Activated T-helper 17 cell treated with anti-CD3 and anti-CD28 coated beads, Interleukin-2, amount 50 U/mL, for 72 hours (primary cell): ENCODE measurements around the gene DCLK2. TPM values are rescaled to one million over a fixed set of nuclear protein-coding genes. Genes with fewer than 3 reads are reported as not detected.
"Not testable (repeated sequence)": the region's sequence is repeated elsewhere in the genome, so short reads cannot be mapped to it uniquely, and the experiment has no call there.

ENCODE experiments used
- ATAC-seq: fragments of 150-1000 bp; cut with Tn5 transposase; replicated peaks from 2 replicates; pipeline ENCODE4 v1.10.0; 2021; ENCODE audit warnings: mild to moderate bottlenecking, moderate library complexity
- H3K27ac Mint-ChIP-seq: one replicate; pipeline ENCODE4 v1.8.0; 2022; ENCODE audit warnings: mixed read lengths
- H3K27me3 Mint-ChIP-seq: one replicate; pipeline ENCODE4 v1.8.0; 2022; ENCODE audit warnings: mixed read lengths
- H3K36me3 Mint-ChIP-seq: one replicate; pipeline ENCODE4 v1.8.0; 2022; ENCODE audit warnings: low read depth, mild to moderate bottlenecking, mixed read lengths
- H3K4me1 Mint-ChIP-seq: one replicate; pipeline ENCODE4 v1.8.0; 2022; ENCODE audit warnings: mixed read lengths
- H3K4me3 Mint-ChIP-seq: one replicate; pipeline ENCODE4 v1.8.0; 2022; ENCODE audit warnings: mild to moderate bottlenecking, mixed read lengths
- H3K9me3 Mint-ChIP-seq: one replicate; pipeline ENCODE4 v1.8.0; 2022; ENCODE audit warnings: mixed read lengths
- total RNA-seq, 2 donors: library from RNA; stranded (reverse); gene quantifications; one replicate each; pipeline ENCODE4 v1.2.3, GENCODE V29; 2022

Gene DCLK2
- total RNA-seq, 2 donors from 2014 or later, result 0.06 TPM; not detected in 1

DNA sequence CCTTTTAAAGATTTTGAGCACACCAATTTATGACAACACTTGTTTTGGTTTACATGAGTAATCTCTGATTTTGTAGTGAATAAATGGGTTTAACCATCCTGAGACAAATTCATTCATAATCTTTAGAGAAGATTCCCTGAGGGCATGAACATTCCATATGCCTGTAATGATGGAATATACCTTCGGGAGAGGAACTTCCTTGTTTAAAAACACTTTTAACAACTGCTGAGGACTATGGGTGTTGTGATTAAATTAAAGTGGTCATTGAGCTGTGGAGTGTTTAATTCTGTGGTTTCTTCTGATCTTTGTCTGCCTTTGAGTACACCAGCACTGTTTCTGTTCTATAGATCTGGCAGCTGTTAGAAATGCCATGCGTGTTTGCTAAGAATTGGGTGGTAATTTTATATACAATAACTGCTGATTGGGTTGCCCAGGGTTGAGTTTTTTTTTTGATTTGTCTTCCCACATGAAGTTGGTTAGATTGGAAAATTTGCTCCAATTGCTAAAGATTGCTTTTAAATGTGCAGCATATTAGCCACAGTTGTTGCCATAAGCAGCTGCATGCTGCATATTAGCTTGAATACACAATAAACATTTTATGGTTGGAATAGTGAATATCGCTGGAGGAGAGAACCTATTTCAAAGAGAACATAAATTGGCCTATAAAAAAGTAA lies 86.8 kb downstream of the DCLK2 start:
- no peak for ATAC-seq

DNA sequence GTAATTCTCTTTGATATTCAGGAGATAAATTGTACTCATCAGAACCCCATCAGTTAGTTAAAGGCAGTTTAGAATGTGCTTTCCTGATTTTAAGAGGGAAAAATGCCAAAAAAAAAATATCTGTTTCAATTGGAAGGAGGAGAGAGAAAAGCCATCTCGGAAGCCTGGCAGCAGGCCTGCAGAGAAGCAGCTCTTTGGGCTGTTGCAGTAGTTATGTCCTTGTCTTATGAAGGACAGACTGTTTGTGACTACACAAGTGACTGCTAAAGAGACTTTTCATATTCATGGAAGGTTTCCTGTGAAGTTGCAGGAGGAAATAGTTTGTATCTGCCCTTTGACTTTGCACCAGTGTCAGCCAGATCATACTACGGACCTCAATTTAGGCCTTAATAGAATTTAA lies 88.8 kb downstream of the DCLK2 start:
- Mint-ChIP-seq H3K4me1 (no peaks in the 10 kb centered on the region), H3K4me3 (no peak overlapping the region), H3K9me3 (no peaks in the 10 kb centered on the region), H3K36me3 (no peaks in the 10 kb centered on the region), H3K27me3 (no peaks in the 10 kb centered on the region), H3K27ac (no peak overlapping the region)
- no peak for ATAC-seq

More for the DNA sequence above, 86.8 kb downstream of the DCLK2 start:
- Mint-ChIP-seq H3K36me3 (no peaks in the 10 kb centered on the region), H3K27me3 (no peaks in the 10 kb centered on the region), H3K27ac (no peak overlapping the region), H3K4me3 (no peak overlapping the region), H3K4me1 (no peaks in the 10 kb centered on the region), H3K9me3 (no peaks in the 10 kb centered on the region)

DNA sequence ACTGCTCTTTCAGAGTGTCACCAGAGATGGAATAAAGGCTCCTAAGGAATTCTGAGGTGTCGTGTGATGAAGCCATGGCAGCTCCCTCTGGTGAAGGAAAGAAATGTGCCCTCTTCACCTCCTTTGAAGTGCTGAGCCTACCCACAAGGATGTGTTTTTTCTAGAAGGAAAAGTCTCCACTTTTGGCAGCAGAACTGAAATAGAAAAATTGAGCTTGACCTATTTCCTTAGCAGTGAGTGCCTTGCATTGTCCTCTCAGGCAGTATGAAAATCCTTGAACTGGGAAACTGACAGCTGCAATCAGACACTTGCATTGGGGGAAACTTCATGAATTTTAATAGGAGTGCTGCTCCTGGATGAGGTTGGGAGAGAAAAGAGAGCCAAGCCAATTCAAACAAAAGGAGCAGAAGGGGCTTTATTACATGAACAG lies 95.2 kb downstream of the DCLK2 start:
- Mint-ChIP-seq H3K4me3 (no peak overlapping the region), H3K36me3 (no peaks in the 10 kb centered on the region), H3K9me3 (no peaks in the 10 kb centered on the region), H3K4me1 (no peaks in the 10 kb centered on the region), H3K27me3 (no peaks in the 10 kb centered on the region), H3K27ac (no peak overlapping the region)
- no peak for ATAC-seq

DNA sequence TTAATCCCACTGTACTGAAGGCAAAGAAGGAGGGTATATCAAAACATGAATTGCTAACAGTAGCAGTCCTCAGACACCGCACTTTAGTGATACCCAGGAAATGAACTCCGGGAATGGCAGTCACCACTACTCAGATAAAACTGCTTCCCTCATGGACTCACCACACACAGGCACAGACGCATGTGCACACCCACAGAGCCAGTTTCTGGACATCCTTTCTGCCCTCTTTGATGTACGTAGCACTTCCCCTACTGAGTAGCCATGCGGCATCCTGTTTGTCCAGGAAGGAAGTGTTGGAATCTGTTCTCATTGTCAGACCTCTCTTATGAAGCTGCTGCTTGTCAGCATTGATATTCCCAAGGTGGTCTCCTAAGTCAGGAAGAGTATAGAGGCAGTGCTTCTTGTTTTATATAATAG lies 95.7 kb downstream of the DCLK2 start:
- no peaks in the 10 kb centered on the region for H3K9me3 Mint-ChIP-seq
- no peaks in the 10 kb centered on the region for H3K4me1 Mint-ChIP-seq
- no peaks in the 10 kb centered on the region for H3K36me3 Mint-ChIP-seq
- H3K27ac Mint-ChIP-seq, result no peak overlapping the region
- H3K27me3 Mint-ChIP-seq, result no peaks in the 10 kb centered on the region
- ATAC-seq, result no peak
- no peak overlapping the region for H3K4me3 Mint-ChIP-seq

DNA sequence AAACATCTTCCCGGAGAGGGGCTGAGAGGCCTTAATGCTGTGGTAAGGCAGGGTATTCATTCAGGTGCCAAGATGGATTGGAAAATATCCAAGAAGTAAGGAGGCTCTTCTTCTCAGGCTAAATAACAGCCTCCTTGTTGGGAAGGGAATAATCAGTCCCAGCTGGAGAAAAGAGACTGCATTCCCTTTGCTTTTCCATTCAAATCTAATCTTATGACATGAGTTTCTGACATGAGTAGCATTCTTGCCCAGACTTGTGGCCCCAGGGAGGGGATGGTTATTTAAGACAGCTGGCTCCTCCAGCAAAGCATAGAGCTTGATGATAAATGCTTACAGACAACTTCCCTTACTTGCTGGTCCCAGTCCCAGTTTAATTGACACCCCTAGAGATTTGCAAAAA lies 98.3 kb downstream of the DCLK2 start:
- Mint-ChIP-seq H3K27me3 (peaks cover 6% of the 10 kb centered on the region), H3K4me1 (no peaks in the 10 kb centered on the region), H3K9me3 (no peaks in the 10 kb centered on the region), H3K36me3 (no peaks in the 10 kb centered on the region), H3K4me3 (no peak overlapping the region), H3K27ac (no peak overlapping the region)
- no peak for ATAC-seq

DNA sequence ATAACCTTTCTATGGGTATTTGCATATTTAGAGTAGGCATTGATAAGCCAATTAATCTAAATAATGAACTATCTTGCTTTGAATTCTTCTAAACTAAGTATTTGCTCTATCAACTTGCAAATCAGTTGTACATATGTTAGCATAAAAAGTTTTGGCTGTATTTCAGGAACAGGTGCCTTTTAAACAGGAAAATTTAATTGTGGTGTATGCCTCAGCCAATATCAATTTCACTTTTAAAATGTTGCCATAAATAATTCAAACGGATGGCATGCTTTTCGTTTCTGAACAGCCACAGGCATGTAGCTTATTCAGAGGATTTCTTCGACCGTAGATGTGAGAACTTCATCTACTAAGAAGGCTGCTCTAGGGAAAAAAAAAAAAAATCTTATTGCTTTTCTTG lies 99.9 kb downstream of the DCLK2 start:
- no peak overlapping the region for H3K27ac Mint-ChIP-seq
- peaks cover 15% of the 10 kb centered on the region for H3K27me3 Mint-ChIP-seq
- no peaks in the 10 kb centered on the region for H3K4me1 Mint-ChIP-seq
- H3K4me3 Mint-ChIP-seq, result no peak overlapping the region
- H3K9me3 Mint-ChIP-seq, result no peaks in the 10 kb centered on the region
- no peak for ATAC-seq
- H3K36me3 Mint-ChIP-seq, result no peaks in the 10 kb centered on the region

DNA sequence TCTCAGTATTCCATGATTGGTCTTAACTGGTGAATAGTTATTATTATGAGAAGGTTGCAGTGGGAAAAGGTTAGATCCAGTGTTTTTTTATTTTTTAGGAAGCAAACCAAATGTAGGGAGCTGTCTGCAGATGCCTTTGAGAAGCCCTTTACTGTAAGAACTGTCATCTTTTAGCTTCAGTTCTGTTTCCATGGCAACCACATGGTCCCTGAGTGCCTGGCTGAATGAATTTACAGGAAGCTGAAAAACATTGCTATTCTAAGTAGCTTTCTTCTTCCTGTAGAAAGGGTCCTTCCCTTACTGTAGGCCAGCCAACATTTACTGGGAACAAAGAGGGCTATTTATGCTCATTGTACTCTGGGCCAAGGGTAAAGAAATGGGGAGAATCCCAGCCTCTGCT lies 103.3 kb downstream of the DCLK2 start:
- Mint-ChIP-seq H3K9me3 (no peaks in the 10 kb centered on the region), H3K27me3 (peaks cover 20% of the 10 kb centered on the region), H3K36me3 (no peaks in the 10 kb centered on the region), H3K4me1 (no peaks in the 10 kb centered on the region), H3K27ac (no peak overlapping the region), H3K4me3 (no peak overlapping the region)
- ATAC-seq, result no peak

DNA sequence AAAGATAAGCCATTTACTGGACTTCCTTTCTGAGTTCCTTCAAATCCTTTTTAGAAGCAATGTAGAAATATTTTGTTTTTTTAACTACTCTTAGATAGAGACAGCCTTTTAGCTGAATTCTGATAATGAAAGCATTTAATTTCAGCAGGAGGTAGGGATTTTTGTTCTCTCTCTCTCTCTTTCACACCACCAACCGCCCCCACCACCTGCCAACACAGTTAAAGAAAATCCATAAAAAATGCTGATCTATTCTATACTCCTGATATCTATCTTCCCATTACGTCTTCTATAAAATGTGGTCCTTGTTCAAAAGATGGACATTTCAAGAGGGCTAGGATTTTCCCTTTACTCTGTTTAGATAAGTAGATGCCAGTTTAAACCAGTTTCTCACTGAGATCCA lies 104.5 kb downstream of the DCLK2 start:
- H3K4me1 Mint-ChIP-seq, result no peaks in the 10 kb centered on the region
- no peak overlapping the region for H3K4me3 Mint-ChIP-seq
- H3K27me3 Mint-ChIP-seq, result peaks cover 20% of the 10 kb centered on the region
- no peaks in the 10 kb centered on the region for H3K9me3 Mint-ChIP-seq
- ATAC-seq, result no peak
- H3K36me3 Mint-ChIP-seq, result no peaks in the 10 kb centered on the region
- no peak overlapping the region for H3K27ac Mint-ChIP-seq

DNA sequence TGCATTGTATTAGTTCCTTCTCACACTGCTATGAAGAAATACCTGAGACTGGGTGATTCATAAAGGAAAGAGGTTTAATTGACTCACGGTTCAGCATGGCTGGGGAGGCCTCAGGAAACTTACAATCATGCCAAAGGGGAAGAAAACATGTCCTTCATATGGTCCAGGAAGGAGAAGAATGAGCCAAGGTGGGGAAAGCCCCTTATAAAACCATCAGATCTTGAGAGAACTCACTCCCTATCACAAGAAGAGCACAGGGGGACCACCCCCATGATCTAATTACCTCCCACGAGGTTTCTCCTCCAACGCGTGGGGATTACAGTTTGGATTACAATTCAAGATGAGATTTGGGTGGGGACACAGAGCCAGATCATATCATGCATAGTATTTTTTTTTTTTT lies 106.8 kb downstream of the DCLK2 start:
- not testable (repeated sequence) for H3K9me3 Mint-ChIP-seq, H3K4me1 Mint-ChIP-seq, H3K27ac Mint-ChIP-seq, H3K4me3 Mint-ChIP-seq, H3K36me3 Mint-ChIP-seq
- ATAC-seq, result peak; percentile 24
- H3K27me3 Mint-ChIP-seq, result peaks cover 20% of the 10 kb centered on the region

DNA sequence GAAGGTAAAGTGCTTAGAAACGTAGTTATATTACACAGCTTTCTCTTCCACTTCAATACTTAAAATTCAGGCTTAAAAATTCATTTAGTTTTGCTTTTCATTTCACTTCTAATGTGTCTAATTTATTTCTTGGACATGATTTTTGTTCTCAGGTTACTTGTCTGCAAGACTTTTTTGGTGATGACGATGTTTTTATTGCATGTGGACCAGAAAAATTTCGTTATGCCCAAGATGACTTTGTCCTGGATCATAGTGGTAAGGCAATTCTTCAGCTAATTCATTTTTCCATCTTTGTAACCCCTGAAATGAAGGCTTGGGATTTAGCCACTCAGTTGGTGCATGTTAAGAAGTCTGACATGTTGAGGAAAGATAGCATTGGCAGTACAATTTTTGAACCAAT lies 114.7 kb downstream of the DCLK2 start:
- Mint-ChIP-seq H3K9me3 (no peaks in the 10 kb centered on the region), H3K36me3 (no peaks in the 10 kb centered on the region), H3K27me3 (no peaks in the 10 kb centered on the region), H3K4me3 (no peak overlapping the region), H3K4me1 (no peaks in the 10 kb centered on the region), H3K27ac (no peak overlapping the region)
- ATAC-seq, result no peak

DNA sequence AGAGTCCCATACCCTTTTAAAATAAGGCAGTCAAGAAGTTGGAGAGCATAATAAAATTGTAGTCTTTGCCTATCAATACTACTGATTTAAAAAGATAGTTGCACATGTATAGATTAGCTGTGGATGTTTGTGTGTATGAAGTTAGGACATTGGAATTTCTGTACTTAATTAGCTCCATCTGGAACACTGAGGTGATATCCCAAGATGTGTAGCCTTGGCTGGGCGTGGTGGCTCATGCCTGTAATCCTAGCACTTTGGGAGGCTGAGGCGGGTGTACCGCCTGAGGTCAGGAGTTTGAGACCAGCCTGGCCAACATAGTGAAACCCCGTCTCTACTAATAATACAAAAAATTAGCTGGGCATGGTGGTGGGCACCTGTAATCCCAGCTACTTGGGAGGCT lies 119.0 kb downstream of the DCLK2 start:
- H3K27ac Mint-ChIP-seq, H3K36me3 Mint-ChIP-seq, ATAC-seq, H3K4me3 Mint-ChIP-seq, H3K4me1 Mint-ChIP-seq, H3K27me3 Mint-ChIP-seq, H3K9me3 Mint-ChIP-seq: not testable (repeated sequence)

DNA sequence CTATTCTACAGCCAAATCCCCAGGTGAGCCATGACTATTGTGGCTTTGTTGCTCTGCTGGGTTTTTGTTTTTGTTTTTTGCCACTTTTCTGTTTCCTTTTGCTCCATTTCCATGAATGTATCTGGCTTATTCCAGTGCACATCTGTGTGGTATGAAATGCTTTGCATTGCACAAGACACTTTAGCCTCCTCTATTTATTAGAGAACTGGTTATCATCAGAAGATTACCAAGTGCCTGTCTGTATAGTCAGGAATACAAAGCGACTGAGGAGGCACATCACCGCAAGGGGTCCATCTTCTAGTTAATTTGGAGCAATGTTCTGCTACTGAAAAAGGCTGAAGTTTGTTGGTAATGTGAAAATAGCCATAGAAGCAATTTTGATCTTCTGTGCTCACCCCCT lies 120.8 kb downstream of the DCLK2 start:
- ATAC-seq, result no peak
- H3K27me3 Mint-ChIP-seq, result peaks cover 7% of the 10 kb centered on the region
- H3K9me3 Mint-ChIP-seq, result no peaks in the 10 kb centered on the region
- no peak overlapping the region for H3K27ac Mint-ChIP-seq
- H3K4me3 Mint-ChIP-seq, result no peak overlapping the region
- no peaks in the 10 kb centered on the region for H3K4me1 Mint-ChIP-seq
- H3K36me3 Mint-ChIP-seq, result no peaks in the 10 kb centered on the region

DNA sequence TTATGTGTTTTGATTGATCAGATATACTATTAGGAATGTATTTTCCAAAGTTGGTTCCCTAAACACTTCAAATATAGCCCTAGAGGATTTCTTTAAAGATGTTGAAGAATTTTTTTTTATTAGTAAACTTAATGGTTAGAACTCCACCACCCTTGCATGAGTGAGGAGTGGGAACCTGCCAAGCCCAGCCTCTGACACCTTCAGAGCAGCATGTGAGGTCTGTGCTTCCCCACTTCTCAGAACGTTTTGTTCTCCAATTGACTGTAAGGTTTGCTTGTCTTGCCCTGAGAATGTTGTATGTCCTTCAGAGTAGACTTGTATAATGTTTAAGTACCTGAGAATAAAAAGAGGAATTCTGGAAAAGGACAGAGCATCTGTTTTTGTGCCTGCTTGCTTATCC lies 126.8 kb downstream of the DCLK2 start:
- H3K27ac Mint-ChIP-seq, result no peak overlapping the region
- H3K4me3 Mint-ChIP-seq, result no peak overlapping the region
- H3K27me3 Mint-ChIP-seq, result peaks cover 11% of the 10 kb centered on the region
- no peaks in the 10 kb centered on the region for H3K9me3 Mint-ChIP-seq
- no peak for ATAC-seq
- no peaks in the 10 kb centered on the region for H3K36me3 Mint-ChIP-seq
- H3K4me1 Mint-ChIP-seq, result no peaks in the 10 kb centered on the region

DNA sequence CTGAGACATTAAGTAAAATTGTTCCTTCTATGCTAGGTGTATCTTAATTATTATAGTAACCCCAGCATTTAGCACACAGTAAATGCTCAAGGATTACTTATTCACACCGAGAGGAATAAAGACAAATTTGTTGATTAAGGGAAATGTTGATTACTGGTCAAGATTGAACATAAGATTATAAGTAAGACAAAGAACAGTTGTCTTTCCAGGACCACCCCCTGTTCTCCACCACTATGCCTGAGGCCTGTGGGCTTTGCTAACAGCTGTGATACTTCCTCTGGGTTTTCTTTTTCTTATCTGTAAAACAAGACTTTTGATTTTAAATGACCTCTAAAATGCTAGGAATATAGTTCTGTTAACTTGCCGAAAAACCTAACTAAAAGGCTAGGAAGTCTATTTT lies 128.0 kb downstream of the DCLK2 start:
- Mint-ChIP-seq H3K9me3 (no peaks in the 10 kb centered on the region), H3K36me3 (no peaks in the 10 kb centered on the region), H3K4me3 (no peak overlapping the region), H3K27ac (no peak overlapping the region), H3K27me3 (peaks cover 11% of the 10 kb centered on the region), H3K4me1 (no peaks in the 10 kb centered on the region)
- ATAC-seq, result no peak

DNA sequence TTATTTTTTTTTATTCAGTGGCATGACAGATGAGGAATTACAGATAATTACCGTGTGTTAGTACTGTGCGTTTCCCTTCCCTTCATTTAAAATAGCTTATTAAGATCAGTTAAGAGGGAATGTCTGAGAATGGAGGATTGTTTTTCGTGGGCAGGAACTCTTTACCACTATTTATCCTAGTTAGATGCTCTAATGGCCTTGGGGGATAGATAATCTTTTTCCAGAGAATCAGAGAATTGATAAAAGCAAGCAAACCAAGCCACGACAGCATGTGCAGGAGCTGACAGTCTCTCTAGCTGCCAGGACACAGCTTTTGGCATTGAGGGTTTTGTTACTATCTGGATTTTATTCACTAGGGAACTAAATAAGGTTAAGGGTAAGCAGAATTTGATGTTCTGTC lies 128.7 kb downstream of the DCLK2 start:
- Mint-ChIP-seq H3K4me1 (no peaks in the 10 kb centered on the region), H3K4me3 (no peak overlapping the region), H3K36me3 (no peaks in the 10 kb centered on the region), H3K27me3 (peaks cover 15% of the 10 kb centered on the region), H3K9me3 (no peaks in the 10 kb centered on the region), H3K27ac (no peak overlapping the region)
- ATAC-seq, result no peak

DNA sequence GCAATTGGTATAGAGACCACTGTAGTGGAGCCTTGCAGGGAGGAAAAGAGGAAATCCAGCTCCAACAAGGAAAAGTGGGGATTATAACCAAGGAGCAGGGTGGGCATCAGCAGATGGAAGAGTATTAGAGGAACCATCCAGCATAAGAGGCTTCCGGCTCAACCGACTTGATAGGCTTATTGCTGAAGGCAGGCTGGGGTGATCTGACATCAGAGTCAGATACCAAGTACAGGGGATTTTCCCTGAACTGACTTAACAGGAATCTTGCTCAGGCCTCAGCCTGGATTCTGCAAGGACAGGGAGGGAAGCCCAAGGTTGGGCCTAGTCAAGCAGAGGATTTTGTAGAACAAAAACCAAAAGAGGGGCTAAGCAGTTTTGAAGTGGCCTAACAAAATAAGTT lies 129.6 kb downstream of the DCLK2 start:
- peaks cover 14% of the 10 kb centered on the region for H3K27me3 Mint-ChIP-seq
- ATAC-seq, result no peak
- H3K9me3 Mint-ChIP-seq, result no peaks in the 10 kb centered on the region
- no peaks in the 10 kb centered on the region for H3K36me3 Mint-ChIP-seq
- H3K27ac Mint-ChIP-seq, result no peak overlapping the region
- no peak overlapping the region for H3K4me3 Mint-ChIP-seq
- no peaks in the 10 kb centered on the region for H3K4me1 Mint-ChIP-seq
